KOPT-K1 (cell line): ENCODE data around the gene CDADC1.

Experiments used
- H3K27ac ChIP-seq: fragments of 200-600 bp; sonication (generic); 2 replicates; pipeline ENCODE4 v1.5.1; 2016; ENCODE audit warnings: antibody characterized with exemption, mild to moderate bottlenecking, low read depth, low read length; ENCODE audit not compliant: poor library complexity, severe bottlenecking
- H3K36me3 ChIP-seq: fragments of 200-600 bp; sonication (generic); 2 replicates; pipeline ENCODE4 v1.5.1; 2017; ENCODE audit warnings: antibody characterized with exemption, mild to moderate bottlenecking, low read length, moderate library complexity; ENCODE audit not compliant: insufficient read depth
- H3K9me3 ChIP-seq: fragments of 200-600 bp; sonication (generic); 2 replicates; pipeline ENCODE4 v1.5.1; 2017; ENCODE audit warnings: antibody characterized with exemption, low read length, mild to moderate bottlenecking; ENCODE audit not compliant: insufficient read depth, poor library complexity, severe bottlenecking

Gene CDADC1

DNA sequence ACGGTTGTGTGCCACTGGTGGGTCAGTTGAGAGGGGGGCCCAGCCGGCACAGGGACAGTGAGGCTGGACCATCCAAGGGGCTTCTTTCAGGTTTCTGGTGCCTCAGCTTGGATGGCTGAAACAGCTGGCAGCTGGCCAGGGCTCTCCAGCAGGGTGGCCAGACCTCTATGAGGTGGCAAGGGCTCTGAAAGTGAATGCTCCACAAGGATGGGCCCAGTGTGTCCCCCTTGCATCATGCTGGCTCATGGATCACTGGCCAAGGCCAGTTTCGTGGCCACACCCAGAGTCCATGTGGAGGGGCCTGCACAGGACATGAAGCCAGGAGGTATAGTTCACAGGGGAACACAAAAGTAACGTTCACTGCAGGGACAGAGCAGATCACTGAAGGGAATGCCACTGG lies 49.6 kb downstream of the CDADC1 start:
- Histone ChIP-seq H3K9me3 (no peaks in the 10 kb centered on the region), H3K36me3 (peaks cover 12% of the 10 kb centered on the region; the same call in 1 of the 2 replicates), H3K27ac (no peak overlapping the region)

DNA sequence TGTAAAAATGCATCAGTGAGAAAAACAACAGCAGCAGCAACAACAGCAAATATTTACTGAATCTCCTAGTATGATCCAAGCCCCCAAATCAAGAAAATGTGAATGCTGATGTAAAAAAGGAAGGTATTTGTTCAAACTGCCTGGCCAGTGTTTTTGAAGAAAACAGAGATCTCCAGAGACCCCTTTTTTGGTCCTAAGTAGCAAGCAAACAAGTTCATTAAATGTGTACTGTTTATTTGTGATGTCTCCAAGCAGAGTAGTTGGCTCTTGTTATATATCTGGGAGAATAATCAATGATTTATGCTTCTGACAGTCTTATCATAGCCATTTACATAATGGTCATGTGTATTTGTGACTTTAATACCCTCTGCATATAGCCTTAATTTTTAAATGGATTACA lies 50.7 kb downstream of the CDADC1 start:
- Histone ChIP-seq H3K27ac (no peak overlapping the region), H3K36me3 (0 out of 2 replicates have a peak, but pooled peaks cover under 1% of the 10 kb centered on the region), H3K9me3 (no peaks in the 10 kb centered on the region)

DNA sequence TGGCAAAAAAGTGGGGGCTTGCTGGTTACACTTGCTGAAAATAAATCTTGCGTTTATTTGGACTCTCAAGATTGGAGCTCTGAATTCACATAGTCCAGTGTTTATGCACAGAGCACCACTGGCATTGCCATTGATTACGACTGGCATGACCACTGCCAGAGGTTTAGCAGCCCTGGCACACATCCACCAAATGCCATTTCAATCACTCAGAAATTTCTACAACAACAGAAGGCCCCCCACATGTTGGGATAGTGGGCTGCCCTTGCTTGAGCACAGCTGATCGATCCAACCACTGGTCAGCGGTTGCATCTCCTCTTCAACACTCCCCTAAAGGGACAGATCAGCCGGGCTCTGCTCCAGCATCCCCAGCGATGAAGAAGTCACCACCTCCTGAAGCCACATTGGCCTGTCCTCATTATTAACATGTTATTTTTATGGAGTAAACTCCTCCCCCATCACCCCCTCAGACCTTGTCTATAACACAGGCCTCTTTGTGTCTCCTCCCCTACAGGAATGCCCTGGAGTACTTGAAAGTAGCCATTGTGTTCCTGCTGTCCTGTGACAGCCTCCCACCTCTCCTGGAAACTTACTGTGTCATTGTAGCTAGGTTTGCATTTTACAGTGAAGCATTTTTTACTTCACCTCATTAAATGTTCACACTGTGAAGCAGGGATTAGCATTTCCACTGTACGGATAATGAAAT lies 51.3 kb downstream of the CDADC1 start:
- H3K36me3 ChIP-seq, result no peaks in the 10 kb centered on the region
- H3K27ac ChIP-seq, result no peak overlapping the region
- no peaks in the 10 kb centered on the region for H3K9me3 ChIP-seq

DNA sequence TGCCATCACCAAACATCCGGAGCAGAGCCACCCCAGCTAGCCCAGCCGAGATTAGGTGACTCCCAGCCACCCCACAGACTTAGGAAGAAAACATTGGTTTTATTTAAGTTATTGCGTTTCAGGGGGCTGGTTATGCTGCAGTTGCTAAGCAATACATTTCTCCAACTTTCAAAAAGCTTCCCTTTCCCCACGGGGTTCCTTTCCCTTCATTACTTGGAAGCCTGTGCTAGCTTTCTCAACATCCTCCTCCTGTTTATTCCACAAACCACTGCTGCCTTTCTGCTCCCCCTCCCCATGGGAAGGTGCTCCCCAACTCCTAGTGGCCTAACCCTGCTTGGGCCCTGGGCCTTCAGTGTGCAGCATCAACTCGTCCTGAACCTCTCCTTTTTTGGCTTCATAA lies 52.6 kb downstream of the CDADC1 start:
- Histone ChIP-seq H3K27ac (no peak overlapping the region), H3K36me3 (no peaks in the 10 kb centered on the region), H3K9me3 (no peaks in the 10 kb centered on the region)

DNA sequence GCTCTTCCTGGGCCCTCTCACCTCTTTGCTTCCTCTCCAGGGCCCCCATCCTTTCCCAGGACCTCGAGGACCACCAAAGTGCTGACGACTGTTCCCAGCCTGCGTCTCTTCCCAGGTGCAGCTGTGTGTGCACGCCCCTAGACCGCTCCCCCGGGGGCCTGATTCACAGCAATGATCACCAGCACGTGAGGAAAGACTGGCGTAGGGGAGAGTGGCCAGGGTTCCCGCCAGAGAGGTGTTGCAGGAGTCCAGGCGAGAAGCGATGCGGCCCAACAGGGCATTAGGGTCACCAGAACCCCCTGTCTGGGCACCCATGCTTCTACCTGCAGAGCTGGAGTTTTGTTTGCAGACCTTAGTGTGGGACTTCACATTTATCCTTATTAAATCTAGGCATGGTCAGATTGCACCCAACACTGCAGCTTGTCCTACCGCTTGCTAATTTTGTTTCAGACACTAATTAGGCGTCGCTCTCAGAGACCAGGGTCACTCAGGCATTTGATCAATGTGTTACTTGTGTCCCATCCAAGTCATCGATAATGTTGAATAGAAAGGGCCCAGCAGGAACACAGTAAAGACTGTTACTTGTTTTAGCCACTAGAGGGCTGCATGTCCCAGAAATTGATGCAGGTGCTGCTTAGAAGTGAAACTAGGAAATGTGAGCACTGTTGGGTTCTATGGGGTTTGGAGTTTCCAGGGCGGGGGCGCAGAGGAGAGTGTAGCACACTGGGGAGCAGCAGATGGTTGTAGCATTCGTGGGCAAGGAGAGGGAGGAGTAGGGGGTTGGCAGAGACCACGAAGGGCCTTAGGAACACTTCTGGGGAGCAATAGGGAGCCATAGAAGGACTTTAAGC lies 53.2 kb downstream of the CDADC1 start:
- Histone ChIP-seq H3K27ac (no peak overlapping the region), H3K9me3 (no peaks in the 10 kb centered on the region), H3K36me3 (no peaks in the 10 kb centered on the region)

DNA sequence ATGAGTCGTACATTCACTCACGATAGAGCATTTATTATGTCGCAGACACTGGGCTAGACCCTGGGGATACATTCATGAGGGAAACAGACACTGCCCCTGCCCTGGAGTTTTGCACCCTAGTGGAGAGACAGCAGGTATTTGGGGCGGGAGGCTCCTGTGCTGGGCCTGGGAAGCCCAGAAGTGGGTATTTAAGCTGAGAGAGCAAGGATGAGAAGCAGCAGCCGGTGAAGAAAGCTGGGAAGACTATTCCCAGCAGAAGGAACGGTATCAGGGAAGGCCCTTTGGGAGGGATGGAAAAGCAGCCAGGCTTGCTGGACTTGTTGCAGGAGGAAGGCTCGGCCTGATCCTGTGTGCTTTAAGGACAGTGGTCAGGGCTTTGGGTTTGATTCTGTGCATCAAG lies 54.5 kb downstream of the CDADC1 start:
- no peaks in the 10 kb centered on the region for H3K36me3 ChIP-seq
- H3K9me3 ChIP-seq, result no peaks in the 10 kb centered on the region
- H3K27ac ChIP-seq, result no peak overlapping the region

DNA sequence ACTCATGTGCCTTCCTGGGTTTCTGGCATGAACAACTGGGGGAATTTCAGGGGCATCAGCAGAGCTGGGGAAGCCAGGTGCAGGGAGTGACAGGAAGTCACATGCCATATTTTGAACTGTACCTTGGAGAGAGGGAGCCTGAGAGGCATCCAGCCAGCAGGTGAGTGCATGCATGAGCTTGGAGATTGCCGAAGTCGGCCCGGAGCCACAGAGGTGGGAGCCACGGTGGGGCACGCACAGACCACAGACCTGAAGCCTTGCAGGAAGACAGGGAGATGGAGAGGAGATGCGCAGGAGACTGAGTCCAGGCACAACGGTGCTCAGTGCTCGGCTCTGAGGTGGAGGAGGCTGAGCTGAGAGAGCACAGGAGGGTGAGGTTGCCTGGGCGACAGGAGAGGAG lies 55.1 kb downstream of the CDADC1 start:
- no peak overlapping the region for H3K27ac ChIP-seq
- H3K9me3 ChIP-seq, result no peaks in the 10 kb centered on the region
- H3K36me3 ChIP-seq, result no peaks in the 10 kb centered on the region

DNA sequence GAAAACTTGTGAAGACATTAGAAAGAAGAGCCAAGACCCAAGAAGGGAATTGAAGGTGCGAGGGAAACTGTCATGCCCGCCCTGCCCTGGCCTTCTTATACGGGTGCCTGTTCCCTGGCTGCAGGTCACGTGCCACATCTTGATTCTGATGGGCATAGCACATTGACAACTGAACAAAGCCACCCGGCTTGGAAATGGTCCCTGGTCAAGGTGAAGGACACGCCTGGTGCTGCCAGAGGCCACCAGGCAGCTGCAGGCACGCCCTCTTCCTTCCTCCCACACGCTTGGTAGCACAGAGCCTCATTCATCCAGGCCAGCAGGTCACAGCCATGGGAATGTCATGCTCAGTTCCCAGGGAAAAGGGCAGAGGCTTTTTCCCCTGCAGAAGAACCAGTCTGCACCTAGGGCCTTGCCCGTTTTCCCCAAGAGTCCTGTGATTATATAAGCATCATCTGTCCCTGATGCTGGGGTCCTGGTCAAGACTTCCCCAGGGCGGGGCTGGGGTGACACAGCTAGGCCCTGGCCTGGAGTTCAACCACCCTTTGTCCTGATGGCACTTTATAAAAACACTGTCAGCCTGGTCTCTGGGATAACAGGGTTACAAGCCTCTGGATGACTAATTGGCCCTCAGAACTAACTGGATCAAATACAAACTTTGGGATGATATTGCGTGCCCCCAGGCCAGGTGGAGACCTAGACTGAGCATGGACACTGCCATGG lies 56.0 kb downstream of the CDADC1 start:
- Histone ChIP-seq H3K27ac (no peak overlapping the region), H3K9me3 (no peaks in the 10 kb centered on the region)

DNA sequence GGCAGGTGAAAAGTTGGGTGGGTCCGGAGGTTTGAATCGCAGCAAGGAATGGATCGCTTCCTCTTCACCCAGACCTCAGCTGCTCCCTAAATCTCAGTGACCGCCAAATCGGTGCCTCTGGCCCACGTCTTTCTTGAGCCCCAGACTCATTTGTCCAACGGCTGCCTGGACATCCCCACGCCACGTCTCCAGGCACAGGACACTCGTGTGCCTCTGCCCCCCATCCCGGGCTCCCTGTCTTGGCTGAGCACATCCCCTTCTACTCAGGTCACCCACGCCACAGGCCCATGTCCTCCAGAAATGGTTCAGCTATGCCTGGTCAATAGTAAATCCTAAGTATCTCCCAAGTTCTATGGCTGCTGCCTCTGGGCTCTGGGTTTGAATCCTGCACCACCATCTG lies 56.6 kb downstream of the CDADC1 start:
- H3K36me3 ChIP-seq, result no peaks in the 10 kb centered on the region
- H3K27ac ChIP-seq, result no peak overlapping the region
- H3K9me3 ChIP-seq, result no peaks in the 10 kb centered on the region

More for the DNA sequence above, 56.0 kb downstream of the CDADC1 start:
- no peaks in the 10 kb centered on the region for H3K36me3 ChIP-seq

DNA sequence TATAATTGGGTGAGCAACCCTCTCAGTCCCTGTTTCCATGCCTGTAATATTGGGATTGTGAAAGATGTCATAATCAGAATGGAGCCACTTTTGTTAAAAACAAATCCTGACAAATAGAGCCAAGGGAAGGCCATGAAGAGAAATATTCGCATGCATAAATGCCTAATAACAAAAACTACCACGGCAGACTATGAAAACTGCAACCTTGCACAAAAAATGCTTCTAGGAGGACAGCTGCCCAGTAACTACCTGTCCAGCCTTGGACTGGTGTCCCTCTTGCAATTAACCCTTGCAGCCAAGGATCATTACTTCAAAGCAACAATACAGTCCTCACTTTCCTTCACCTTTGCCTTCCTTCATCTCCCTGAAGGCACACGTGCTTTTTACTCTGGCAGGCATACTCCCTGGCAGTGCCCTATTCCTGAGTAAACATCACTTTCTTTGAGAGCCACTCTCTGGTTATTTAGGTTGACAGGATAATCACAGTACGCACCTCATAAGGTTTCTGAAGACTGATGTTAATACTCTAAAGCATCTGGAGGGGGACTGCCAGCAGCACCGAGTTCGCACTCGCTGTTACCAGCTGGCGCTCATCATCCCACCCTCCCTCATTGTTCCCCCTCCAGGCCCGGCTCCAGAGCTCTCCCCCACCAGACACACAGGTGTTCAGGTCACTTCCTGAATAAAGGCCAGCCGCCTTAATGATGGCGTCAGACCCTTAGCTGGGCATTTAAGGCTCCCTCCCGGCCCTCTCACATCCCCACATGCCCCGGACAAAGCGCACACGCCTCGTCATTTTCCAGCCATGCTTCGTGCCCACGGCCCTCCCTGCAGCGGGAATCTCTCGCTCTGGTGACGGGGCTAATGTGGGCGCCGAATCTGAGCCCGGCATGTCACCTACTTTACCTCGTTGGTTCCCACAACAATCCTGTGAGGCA lies 57.3 kb downstream of the CDADC1 start:
- H3K9me3 ChIP-seq, result no peaks in the 10 kb centered on the region
- no peak overlapping the region for H3K27ac ChIP-seq
- no peaks in the 10 kb centered on the region for H3K36me3 ChIP-seq

DNA sequence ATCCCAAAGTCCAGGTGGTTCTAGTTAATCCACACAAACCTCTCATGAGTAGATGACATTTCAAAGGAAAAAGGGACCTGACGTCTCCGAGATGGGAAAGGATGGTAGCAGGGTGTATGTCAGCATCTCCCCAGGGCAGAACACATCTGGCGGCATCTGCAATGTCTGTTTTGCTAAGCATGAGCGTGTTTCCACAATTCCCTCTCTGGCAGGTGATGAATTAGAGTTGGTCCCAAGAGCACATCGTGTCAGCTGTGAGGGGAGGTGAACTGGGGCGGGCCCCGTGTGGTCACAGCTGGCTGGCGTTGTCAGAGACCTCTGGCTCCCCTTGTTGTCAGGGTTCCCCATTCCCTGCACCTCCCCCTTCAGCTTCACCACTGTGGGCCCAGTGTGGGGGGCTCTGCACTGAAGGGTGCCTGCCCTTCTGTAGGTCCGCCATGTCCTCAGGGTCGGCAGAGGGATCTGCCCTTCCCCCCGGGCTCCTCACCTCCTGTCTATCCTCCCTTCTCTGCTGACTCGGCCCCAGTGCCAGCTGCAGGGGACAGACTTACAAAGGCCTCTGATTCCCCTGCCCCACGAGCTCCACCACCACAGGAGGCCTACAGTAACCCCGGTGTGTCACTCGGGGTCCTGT lies 58.2 kb downstream of the CDADC1 start:
- no peaks in the 10 kb centered on the region for H3K9me3 ChIP-seq
- no peaks in the 10 kb centered on the region for H3K36me3 ChIP-seq
- no peak overlapping the region for H3K27ac ChIP-seq

DNA sequence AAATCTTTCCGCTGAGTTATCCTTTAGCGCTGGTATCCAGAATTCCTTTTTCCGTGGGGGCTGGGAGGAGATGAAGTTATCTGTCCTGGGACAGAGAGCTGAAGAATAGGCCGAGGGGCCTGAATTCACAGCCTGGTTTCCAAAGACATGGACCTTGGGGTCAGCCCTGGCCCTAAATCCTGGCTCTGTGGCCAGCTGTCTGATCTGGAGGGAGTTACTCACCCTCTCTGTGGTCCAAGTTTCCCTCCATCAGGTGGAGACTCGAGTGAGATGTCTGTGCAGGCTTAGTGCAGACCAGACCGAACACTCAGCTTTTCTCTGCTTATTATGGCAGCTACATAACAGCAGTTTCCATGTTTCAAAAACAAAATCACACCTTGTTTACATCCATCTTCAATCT lies 59.6 kb downstream of the CDADC1 start:
- Histone ChIP-seq H3K27ac (no peak overlapping the region), H3K36me3 (no peaks in the 10 kb centered on the region), H3K9me3 (no peaks in the 10 kb centered on the region)

DNA sequence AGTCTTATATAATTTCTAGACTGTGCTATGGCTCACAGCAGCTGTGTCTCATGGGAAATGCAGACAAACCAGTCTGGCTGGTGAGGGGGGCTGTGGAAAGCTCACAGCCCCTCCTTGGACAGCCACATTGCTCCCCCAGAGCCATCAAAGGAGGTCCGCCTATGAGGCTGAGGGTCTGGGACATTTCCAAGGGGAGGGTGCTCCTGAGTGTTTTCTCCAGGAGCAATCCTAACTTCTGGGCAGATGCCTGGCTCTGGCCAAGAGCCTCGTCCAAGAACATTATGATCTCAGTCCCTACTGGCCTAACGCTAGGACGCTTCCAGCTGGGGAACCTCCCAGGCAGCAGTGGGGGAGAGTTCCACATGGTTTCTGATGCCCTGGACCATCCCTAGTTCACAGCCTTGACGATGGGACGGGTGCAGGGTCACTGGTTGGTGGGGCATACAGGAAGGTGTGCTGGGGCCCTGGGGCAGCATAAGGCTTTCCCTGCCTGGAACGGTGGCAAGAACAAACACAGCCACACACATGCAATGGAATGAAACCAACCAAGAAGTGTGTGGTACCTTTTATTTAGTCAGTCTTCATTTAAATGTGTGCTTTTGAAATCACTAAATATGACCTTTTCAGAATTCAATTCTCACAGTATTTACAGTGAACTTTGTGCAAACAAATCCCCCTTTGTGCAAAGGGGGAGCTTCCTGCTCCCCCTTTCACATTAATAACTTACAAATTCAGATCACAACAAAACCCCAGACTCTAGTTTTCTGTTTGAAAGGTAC lies 60.6 kb downstream of the CDADC1 start:
- Histone ChIP-seq H3K36me3 (no peaks in the 10 kb centered on the region), H3K27ac (no peak overlapping the region), H3K9me3 (no peaks in the 10 kb centered on the region)
